ENCODE data around the gene SLC39A11. TPM values are rescaled to one million over a fixed set of nuclear protein-coding genes. Genes with fewer than 3 reads are reported as not detected.

The SLC39A11 gene
- total RNA-seq, 1 experiment from 2014 or later = 18.6 TPM

GRCh38 chr17:73101031-73101430, 8.5 kb upstream of the SLC39A11 start:
- DNase-seq (ENCODE audit: low spot score) = no peak
- no peak for TF ChIP-seq CTCF (conservative IDR thresholded peaks at IDR 0.05; ENCODE audit: low read depth, low read length)
- TF ChIP-seq EZH2 (IDR thresholded peaks at IDR 0.05; ENCODE audit: borderline replicate concordance, low read depth, low read length, poor library complexity, severe bottlenecking) = no peak
- Histone ChIP-seq H3K4me1 (ENCODE audit: insufficient read depth, low read length, poor library complexity, severe bottlenecking) (no peaks in the 10 kb centered on the region), H3K27ac (ENCODE audit: low read depth, low read length, poor library complexity, severe bottlenecking) (no peak overlapping the region), H3K4me3 (ENCODE audit: low read depth, low read length, poor library complexity, severe bottlenecking) (no peak overlapping the region), H3K27me3 (replicated peaks; ENCODE audit: insufficient read depth, low read depth, low read length, poor library complexity) (no peaks in the 10 kb centered on the region), H3K9me3 (ENCODE audit: low read depth, low read length, poor library complexity, severe bottlenecking) (no peaks in the 10 kb centered on the region), H3K36me3 (ENCODE audit: insufficient read depth, low read length, poor library complexity, severe bottlenecking) (no peaks in the 10 kb centered on the region)
- no TSS peak for BruUV-seq (replicated peaks)
- POLR2A ChIA-PET (ENCODE audit: low non-redundant PET) = no interaction called here
- CTCF ChIA-PET = no interaction called here
- intact Hi-C loops (cut with micrococcal nuclease; ENCODE audit: unreplicated experiment) = no loop called here

GRCh38 chr17:73100363-73100762, 7.9 kb upstream of the SLC39A11 start:
- POLR2A ChIA-PET (ENCODE audit: low non-redundant PET) = no interaction called here
- CTCF ChIA-PET = no interaction called here
- H3K4me1 ChIP-seq (ENCODE audit: insufficient read depth, low read length, poor library complexity, severe bottlenecking) = no peaks in the 10 kb centered on the region
- no peaks in the 10 kb centered on the region for H3K9me3 ChIP-seq (ENCODE audit: low read depth, low read length, poor library complexity, severe bottlenecking)
- no peaks in the 10 kb centered on the region for H3K36me3 ChIP-seq (ENCODE audit: insufficient read depth, low read length, poor library complexity, severe bottlenecking)
- intact Hi-C loops (cut with micrococcal nuclease; ENCODE audit: unreplicated experiment) = no loop called here
- no peak overlapping the region for H3K4me3 ChIP-seq (ENCODE audit: low read depth, low read length, poor library complexity, severe bottlenecking)
- TF ChIP-seq EZH2 (IDR thresholded peaks at IDR 0.05; ENCODE audit: borderline replicate concordance, low read depth, low read length, poor library complexity, severe bottlenecking) (no peak), CTCF (conservative IDR thresholded peaks at IDR 0.05; ENCODE audit: low read depth, low read length) (no peak)
- H3K27ac ChIP-seq (ENCODE audit: low read depth, low read length, poor library complexity, severe bottlenecking) = no peak overlapping the region
- no peaks in the 10 kb centered on the region for H3K27me3 ChIP-seq (replicated peaks; ENCODE audit: insufficient read depth, low read depth, low read length, poor library complexity)
- BruUV-seq (replicated peaks) = no TSS peak
- no peak for DNase-seq (ENCODE audit: low spot score)

GRCh38 chr17:73099511-73099910, 7.0 kb upstream of the SLC39A11 start:
- CTCF ChIA-PET = no interaction called here
- no peaks in the 10 kb centered on the region for H3K36me3 ChIP-seq (ENCODE audit: insufficient read depth, low read length, poor library complexity, severe bottlenecking)
- H3K4me3 ChIP-seq (ENCODE audit: low read depth, low read length, poor library complexity, severe bottlenecking) = no peak overlapping the region
- intact Hi-C loops (cut with micrococcal nuclease; ENCODE audit: unreplicated experiment) = no loop called here
- H3K27me3 ChIP-seq (replicated peaks; ENCODE audit: insufficient read depth, low read depth, low read length, poor library complexity) = no peaks in the 10 kb centered on the region
- BruUV-seq (replicated peaks) = no TSS peak
- H3K9me3 ChIP-seq (ENCODE audit: low read depth, low read length, poor library complexity, severe bottlenecking) = no peaks in the 10 kb centered on the region
- DNase-seq (ENCODE audit: low spot score) = no peak
- TF ChIP-seq EZH2 (IDR thresholded peaks at IDR 0.05; ENCODE audit: borderline replicate concordance, low read depth, low read length, poor library complexity, severe bottlenecking) (no peak), CTCF (conservative IDR thresholded peaks at IDR 0.05; ENCODE audit: low read depth, low read length) (no peak)
- no peak overlapping the region for H3K27ac ChIP-seq (ENCODE audit: low read depth, low read length, poor library complexity, severe bottlenecking)
- no peaks in the 10 kb centered on the region for H3K4me1 ChIP-seq (ENCODE audit: insufficient read depth, low read length, poor library complexity, severe bottlenecking)
- POLR2A ChIA-PET (ENCODE audit: low non-redundant PET) = no interaction called here
